Calu3 (cell line): ENCODE measurements around the gene FNTB. TPM values are rescaled to one million over a fixed set of nuclear protein-coding genes. Genes with fewer than 3 reads are reported as not detected.
A peak's percentile ranks its signal among the peaks of the same experiment; 100 is the strongest.

Experiments used
- BruUV-seq: library from RNA; stranded (reverse); fragments of 400-500 nt; replicated peaks from 2 replicates; lab custom pipeline; 2021; lab: Mats Ljungman, UMichigan
- CTCF ChIA-PET: fragments of 300-600 bp; sonication (Branson Sonifier 250); formaldehyde crosslinking; loops from one replicate; lab custom pipeline; 2022; ENCODE audit warnings: antibody characterized with exemption; lab: Charles Lee
- DNase-seq: peaks from one replicate; pipeline ENCODE4 v3.0.0; 2022
- H3K27ac Mint-ChIP-seq: one replicate; pipeline ENCODE4 v1.8.0; 2022; ENCODE audit warnings: mixed read lengths; ENCODE audit not compliant: unreplicated experiment
- H3K27me3 Mint-ChIP-seq: one replicate; pipeline ENCODE4 v1.8.0; 2022; ENCODE audit warnings: mixed read lengths; ENCODE audit not compliant: unreplicated experiment
- H3K36me3 Mint-ChIP-seq: one replicate; pipeline ENCODE4 v1.8.0; 2022; ENCODE audit warnings: mild to moderate bottlenecking, moderate library complexity, mixed read lengths; ENCODE audit not compliant: insufficient read depth, unreplicated experiment
- H3K4me1 Mint-ChIP-seq: one replicate; pipeline ENCODE4 v1.8.0; 2022; ENCODE audit warnings: mild to moderate bottlenecking, low read depth, mixed read lengths; ENCODE audit not compliant: unreplicated experiment
- H3K4me3 Mint-ChIP-seq: one replicate; pipeline ENCODE4 v1.8.0; 2022; ENCODE audit warnings: mild to moderate bottlenecking, low read depth, moderate library complexity, mixed read lengths; ENCODE audit not compliant: unreplicated experiment
- H3K9me3 Mint-ChIP-seq: one replicate; pipeline ENCODE4 v1.8.0; 2022; ENCODE audit warnings: low read depth, mixed read lengths; ENCODE audit not compliant: unreplicated experiment
- CTCF ChIP-seq: fragments of 200-600 bp; IDR thresholded peaks from one replicate; pipeline ENCODE4 v1.8.0; 2022; ENCODE audit warnings: antibody characterized with exemption; ENCODE audit not compliant: unreplicated experiment
- intact Hi-C: fragments of 100-400 bp; cut with micrococcal nuclease; formaldehyde crosslinking; loops from one replicate; pipeline ENCODE4 v1.10.0; 2022; ENCODE audit not compliant: unreplicated experiment
- total RNA-seq: library from RNA; stranded (reverse); gene quantifications from 2 replicates; pipeline ENCODE4 v1.2.3, GENCODE V29; 2022

Gene FNTB
- total RNA-seq, 1 experiment from 2014 or later: 15.0 TPM

- H3K27ac Mint-ChIP-seq: peak overlapping the region; percentile 95
- peak; percentile 28 for DNase-seq
- H3K36me3 Mint-ChIP-seq: peaks cover 31% of the 10 kb centered on the region
- H3K9me3 Mint-ChIP-seq: no peaks in the 10 kb centered on the region
- H3K4me1 Mint-ChIP-seq: peaks cover 20% of the 10 kb centered on the region
- TSS peak; percentile 92 for BruUV-seq
- no peak for TF ChIP-seq CTCF
- peak overlapping the region; percentile 98 for H3K4me3 Mint-ChIP-seq
- H3K27me3 Mint-ChIP-seq: no peaks in the 10 kb centered on the region
- CTCF ChIA-PET: interaction anchor here (0.6 to 1.4 kb wide), 5 partner anchors 9 to 579 kb away, joined by 4 to 8 read pairs (median 4); no protein-coding TSS in a partner anchor
- intact Hi-C loops: loop anchor here (5.0 kb wide), 1 partner anchor 49 kb away; no protein-coding TSS in a partner anchor
Measured at GRCh38 chr14:65103150-65103760, 116.6 kb downstream of the FNTB start.

- CTCF ChIA-PET: interaction anchor here (0.6 kb wide), 1 partner anchor 29 kb away, joined by 4 read pairs; no protein-coding TSS in a partner anchor
- no peak overlapping the region for H3K27ac Mint-ChIP-seq
Measured at GRCh38 chr14:65104791-65105190, 118.1 kb downstream of the FNTB start.

GRCh38 chr14:65106316-65106715, 119.6 kb downstream of the FNTB start:
- H3K36me3 Mint-ChIP-seq: peaks cover 19% of the 10 kb centered on the region
- H3K4me1 Mint-ChIP-seq: peaks cover 8% of the 10 kb centered on the region
- DNase-seq: no peak
- no TSS peak for BruUV-seq
- no peak overlapping the region for H3K27ac Mint-ChIP-seq
- no peak for TF ChIP-seq CTCF
- CTCF ChIA-PET: no interaction called here
- H3K4me3 Mint-ChIP-seq: no peak overlapping the region
- H3K27me3 Mint-ChIP-seq: no peaks in the 10 kb centered on the region
- H3K9me3 Mint-ChIP-seq: no peaks in the 10 kb centered on the region
- intact Hi-C loops: no loop called here

More at GRCh38 chr14:65104791-65105190, 118.1 kb downstream of the FNTB start:
- Mint-ChIP-seq H3K4me1 (peaks cover 20% of the 10 kb centered on the region), H3K9me3 (no peaks in the 10 kb centered on the region), H3K27me3 (no peaks in the 10 kb centered on the region), H3K36me3 (peaks cover 31% of the 10 kb centered on the region), H3K4me3 (no peak overlapping the region)
- no peak for DNase-seq
- TF ChIP-seq CTCF: no peak
- BruUV-seq: no TSS peak
- intact Hi-C loops: loop anchor here (5.0 kb wide), 1 partner anchor 48 kb away; no protein-coding TSS in a partner anchor

DNA sequence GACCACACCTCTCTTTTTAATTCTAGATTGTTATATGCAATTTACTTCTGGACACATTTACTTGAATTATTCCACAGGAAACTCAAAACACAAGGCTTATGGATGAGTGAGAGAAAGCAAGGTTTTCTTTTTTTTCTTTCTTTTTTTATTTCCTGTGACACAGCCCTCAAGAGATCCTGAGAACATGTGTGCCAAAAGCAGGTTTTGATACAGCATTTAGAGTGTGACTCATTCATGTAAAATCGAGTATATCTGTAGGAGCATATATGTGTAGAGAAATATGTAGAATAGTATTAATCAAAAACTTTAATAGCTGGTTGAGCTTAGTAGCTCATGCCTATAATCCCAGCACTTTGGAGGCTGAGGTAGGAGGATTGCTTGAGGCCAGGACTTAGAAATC, 120.0 kb downstream of the FNTB start:
- intact Hi-C loops: no loop called here
- no peak for DNase-seq
- Mint-ChIP-seq H3K4me1 (peaks cover 8% of the 10 kb centered on the region), H3K36me3 (peaks cover 16% of the 10 kb centered on the region), H3K27me3 (no peaks in the 10 kb centered on the region), H3K27ac (no peak overlapping the region), H3K9me3 (no peaks in the 10 kb centered on the region), H3K4me3 (no peak overlapping the region)
- CTCF ChIA-PET: interaction anchor here (0.7 kb wide), 1 partner anchor 81 kb away, joined by 5 read pairs; no protein-coding TSS in a partner anchor
- BruUV-seq: no TSS peak
- TF ChIP-seq CTCF: no peak
